Stimulated activated CD4-positive, alpha-beta T cell treated with anti-CD3 and anti-CD28 coated beads, Interleukin-1b, Interleukin-23, amount 100 ng/mL, for 48 hours (primary cell): ENCODE results near the gene ARAP1.

Experiments used
- DNase-seq: peaks from one replicate; pipeline ENCODE4 v3.0.0-alpha.2; 2020

Gene ARAP1

GRCh38 chr11:72779495-72780128, 27.4 kb upstream of the ARAP1 start:
- no peak for DNase-seq

- DNase-seq = no peak
Observed at GRCh38 chr11:72778535-72779494, 26.6 kb upstream of the ARAP1 start.

GRCh38 chr11:72777755-72778278, 25.6 kb upstream of the ARAP1 start:
- no peak for DNase-seq

- DNase-seq = no peak
Observed at GRCh38 chr11:72776844-72777754, 24.9 kb upstream of the ARAP1 start.

GRCh38 chr11:72776117-72776843, 24.1 kb upstream of the ARAP1 start:
- no peak for DNase-seq

GRCh38 chr11:72775288-72776110, 23.3 kb upstream of the ARAP1 start:
- DNase-seq = no peak

GRCh38 chr11:72774499-72774898, 22.3 kb upstream of the ARAP1 start:
- no peak for DNase-seq

GRCh38 chr11:72773696-72774095, 21.5 kb upstream of the ARAP1 start:
- DNase-seq = no peak

- no peak for DNase-seq
Observed at GRCh38 chr11:72773291-72773690, 21.1 kb upstream of the ARAP1 start.

GRCh38 chr11:72772059-72772458, 19.9 kb upstream of the ARAP1 start:
- DNase-seq = no peak

GRCh38 chr11:72771507-72771906, 19.3 kb upstream of the ARAP1 start:
- DNase-seq = no peak

- DNase-seq = no peak
Observed at GRCh38 chr11:72770799-72771198, 18.6 kb upstream of the ARAP1 start.

GRCh38 chr11:72769680-72770079, 17.5 kb upstream of the ARAP1 start:
- no peak for DNase-seq

GRCh38 chr11:72768581-72768980, 16.4 kb upstream of the ARAP1 start:
- no peak for DNase-seq

GRCh38 chr11:72767203-72768062, 15.2 kb upstream of the ARAP1 start:
- no peak for DNase-seq

GRCh38 chr11:72766152-72766902, 14.1 kb upstream of the ARAP1 start:
- DNase-seq = no peak

- no peak for DNase-seq
Observed at GRCh38 chr11:72764503-72764902, 12.3 kb upstream of the ARAP1 start.

GRCh38 chr11:72763823-72764222, 11.6 kb upstream of the ARAP1 start:
- DNase-seq = no peak

GRCh38 chr11:72762641-72763304, 10.6 kb upstream of the ARAP1 start:
- no peak for DNase-seq
